NCI-H1436 (cell line): ENCODE measurements around the gene GPR155.
"Not testable (repeated sequence)": the region's sequence is repeated elsewhere in the genome, so short reads cannot be mapped to it uniquely, and the experiment has no call there.

Experiments used
- DNase-seq: peaks from one replicate; lab custom pipeline; 2025; lab: John Stamatoyannopoulos, UW

The GPR155 gene

DNA sequence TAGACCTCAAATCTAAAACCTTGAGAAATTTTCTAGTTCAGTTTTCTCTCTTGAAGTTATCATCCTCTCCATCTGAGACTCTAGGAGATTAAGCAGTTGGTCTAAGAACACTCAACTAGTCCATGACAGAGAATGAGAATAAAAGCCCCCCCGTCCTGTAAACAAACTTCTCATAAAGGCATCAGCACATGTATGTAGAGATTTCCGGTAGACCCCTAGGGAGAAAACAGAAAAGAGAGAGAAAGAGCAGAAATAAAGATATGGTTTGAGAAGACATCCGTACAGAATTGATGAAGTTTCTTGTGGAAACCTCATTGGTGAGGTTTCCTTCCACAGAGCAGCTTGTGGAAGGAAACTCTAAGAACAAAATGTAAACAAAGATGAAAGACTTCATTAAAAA, 3.2 kb upstream of the GPR155 start:
- DNase-seq, result no peak

DNA sequence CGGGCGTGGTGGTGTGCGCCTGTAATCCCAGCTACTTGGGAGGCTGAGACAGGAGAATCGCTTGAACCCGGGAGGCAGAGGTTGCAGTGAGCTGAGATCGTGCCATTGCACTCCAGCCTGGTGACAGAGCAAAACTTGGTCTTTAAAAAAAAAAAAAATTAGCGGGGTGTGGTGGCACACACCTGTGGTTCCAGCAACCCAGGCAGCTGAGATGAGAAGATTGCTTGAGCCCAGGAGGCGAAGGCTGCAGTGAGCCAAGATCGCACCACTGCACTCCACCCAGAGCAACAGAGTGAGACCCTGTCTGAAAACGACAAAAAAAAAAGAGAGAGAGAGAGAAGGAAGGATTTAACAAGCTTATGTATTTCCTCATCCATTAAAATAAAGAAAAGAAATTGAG, 2.7 kb upstream of the GPR155 start:
- not testable (repeated sequence) for DNase-seq

DNA sequence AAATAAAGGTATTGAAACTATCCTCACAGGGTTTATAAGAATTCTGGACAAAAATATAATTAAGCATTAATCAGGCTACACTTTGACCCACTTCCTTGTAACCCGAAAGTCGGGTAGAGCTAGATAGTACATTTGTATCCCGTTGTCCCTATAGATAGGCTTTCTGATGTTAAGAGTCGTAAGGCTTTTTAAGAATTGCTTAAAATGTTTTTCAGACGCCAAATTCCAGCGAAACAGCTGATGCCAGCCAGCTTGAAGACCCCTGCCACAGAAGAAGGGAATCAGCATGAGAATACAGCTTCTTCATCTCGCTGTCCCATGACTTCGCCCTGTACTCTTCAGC, 962 bp upstream of the GPR155 start:
- no peak for DNase-seq

DNA sequence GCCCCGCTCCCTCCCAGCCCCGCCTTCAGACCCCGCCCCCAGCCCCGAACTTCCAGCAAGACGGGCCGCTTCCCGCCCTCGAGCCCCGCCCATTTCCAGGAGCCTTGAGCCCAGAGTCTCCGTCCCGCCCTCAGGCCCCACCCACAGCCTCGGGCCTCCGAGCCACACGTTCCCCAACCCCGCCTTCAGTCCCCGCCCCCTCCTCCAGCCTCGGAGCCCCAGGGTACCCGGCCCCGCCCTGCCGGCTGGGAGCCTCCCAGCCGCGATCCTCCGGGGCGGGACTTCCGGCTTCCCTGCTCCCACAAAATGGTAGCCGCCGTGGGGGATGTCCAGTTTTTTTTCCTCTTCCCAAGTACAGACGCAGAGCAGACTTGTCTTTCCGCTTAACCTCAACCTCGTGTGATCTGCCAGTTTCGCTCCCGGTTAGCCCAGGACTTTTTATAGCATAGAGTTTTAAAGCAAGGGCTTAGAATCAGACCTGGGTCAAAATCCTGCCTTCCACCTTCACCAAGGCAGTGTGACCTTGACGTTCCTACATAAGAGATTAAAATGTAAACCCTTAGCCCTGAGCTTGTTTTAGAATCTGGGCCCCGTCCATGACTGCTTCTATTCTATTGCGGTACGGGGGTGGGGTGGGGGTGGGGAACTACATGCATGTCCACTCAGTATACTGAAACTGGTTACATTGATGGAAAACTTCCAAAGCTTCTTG, 435 bp upstream of the GPR155 start:
- peak; percentile 99 for DNase-seq

DNA sequence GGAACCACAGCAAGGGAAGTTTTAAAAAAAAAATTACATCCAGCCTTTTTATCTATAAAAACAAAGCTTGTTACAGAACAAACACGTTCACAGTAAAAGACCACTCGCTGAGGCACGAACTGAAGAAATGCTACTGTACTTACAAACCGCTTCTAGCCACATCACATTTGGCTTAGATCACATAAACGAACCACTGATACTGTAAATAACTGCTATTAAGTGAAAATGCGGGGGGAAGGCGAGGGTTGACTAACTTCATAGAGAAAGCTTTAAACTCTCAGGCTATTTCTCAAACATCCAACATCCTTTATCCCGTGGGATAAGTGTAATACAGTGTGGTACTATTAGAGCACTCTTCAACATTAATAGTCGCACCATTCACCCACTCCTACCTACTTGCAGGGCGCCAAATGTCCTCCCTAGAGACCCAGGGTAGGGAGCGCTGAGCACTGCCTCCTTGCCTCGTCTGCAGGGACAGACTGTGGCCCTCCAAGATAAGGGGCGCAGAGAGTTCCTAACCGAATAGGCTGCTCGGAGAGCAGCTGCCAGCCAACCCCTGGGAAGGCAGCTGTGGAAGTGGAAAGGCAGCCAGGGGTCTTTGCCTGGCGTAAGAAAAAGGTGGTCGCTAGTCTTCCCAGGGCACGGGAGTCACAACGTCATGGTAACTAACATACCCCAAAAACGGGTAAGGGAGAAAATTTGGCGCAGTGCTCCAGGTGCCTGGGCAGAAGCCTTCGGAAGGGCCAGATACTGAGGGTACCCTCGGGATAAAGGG, 854 bp downstream of the GPR155 start:
- DNase-seq, result peak; percentile 71

DNA sequence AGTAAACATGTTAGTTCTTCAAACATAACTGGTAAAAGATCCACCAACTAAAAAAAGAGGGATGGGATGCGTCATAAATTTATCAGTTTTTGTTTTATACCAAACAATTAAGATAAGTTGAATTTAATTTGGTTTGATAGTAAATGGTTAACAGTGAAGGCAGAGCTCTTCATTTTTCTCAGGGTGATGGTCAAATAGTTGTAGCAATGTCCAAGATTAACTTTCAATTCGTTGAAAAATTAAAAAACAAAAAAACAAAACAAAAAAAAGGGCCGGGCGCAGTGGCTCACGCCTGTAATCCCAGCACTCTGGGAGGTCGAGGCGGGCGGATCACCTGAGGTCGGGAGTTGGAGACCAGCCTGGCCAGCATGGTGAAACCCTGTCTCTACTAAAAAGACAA, 1.8 kb downstream of the GPR155 start:
- DNase-seq, result not testable (repeated sequence)

DNA sequence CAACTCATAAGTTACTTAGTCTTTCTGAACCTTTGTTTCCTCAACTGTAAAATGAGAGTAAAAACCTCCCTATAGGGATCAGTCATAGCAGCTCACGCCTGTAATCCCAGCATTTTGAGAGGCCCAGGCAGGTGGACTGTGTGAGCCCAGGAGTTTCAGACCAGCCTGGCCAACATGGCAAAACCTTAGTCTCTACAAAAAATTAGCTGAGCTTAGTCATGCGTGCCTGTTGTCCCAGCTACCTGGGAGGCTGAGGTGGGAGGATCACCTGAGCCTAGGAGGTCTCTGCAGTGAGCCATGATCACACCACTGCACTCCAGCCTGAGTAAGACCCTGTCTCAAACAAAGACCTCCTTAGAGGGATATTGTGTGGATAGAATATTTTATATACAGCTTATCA, 2.3 kb downstream of the GPR155 start:
- no peak for DNase-seq

DNA sequence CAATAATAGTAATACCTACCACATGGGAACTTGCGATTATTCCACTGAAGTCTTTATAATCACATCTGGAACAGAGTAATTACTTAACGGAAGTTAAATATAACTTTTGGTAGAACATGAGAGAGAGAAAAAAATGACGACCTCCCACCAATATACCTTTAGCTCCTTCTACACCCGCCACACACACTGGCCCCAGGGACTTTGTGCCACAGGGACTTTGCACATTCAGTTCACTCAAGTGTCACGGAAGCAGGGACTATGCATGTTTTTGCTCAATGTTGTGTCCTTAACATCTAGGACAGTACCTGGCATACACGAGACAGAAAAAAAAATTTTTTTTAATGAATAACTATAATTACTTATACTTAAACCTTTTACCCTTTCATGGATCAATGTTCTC, 4.0 kb downstream of the GPR155 start:
- DNase-seq, result no peak

DNA sequence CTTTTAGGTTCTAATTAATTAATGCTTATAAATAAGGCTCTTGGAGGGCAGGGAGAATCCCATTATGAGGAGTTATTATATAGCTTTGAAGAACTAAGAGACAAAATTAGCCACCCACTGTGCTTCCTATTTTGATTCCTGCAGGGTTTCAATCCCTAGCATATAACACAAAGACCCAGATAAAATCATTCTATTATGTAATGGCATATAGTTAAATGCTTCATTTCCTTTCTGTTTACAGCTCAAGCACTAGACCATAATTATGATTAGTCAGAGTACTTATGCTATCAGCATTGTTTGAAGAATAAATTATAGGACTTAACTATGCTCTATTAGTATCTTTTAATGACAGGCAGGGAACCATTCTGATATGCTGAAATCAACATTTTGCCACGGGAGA, 9.1 kb downstream of the GPR155 start:
- DNase-seq, result peak; percentile 78

DNA sequence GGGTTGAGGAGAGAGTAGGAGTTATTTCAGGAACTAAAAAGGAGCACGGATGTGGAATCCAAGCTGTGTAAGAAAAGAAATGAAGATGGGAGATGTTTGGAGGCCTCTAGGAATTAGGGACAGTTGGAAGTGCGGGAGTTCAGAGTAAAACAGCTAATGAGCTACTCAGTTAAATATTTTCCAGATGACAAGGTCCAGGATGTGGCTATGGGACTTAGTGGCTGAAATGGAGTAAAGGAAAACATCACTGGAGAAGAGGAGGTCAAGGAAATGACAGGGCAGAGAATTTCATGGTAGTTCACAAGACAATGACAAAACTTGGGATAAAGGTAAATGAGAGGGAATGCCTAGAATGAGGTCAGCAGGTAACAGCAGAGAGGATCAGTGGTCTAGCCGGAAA, 13.0 kb downstream of the GPR155 start:
- DNase-seq, result no peak

DNA sequence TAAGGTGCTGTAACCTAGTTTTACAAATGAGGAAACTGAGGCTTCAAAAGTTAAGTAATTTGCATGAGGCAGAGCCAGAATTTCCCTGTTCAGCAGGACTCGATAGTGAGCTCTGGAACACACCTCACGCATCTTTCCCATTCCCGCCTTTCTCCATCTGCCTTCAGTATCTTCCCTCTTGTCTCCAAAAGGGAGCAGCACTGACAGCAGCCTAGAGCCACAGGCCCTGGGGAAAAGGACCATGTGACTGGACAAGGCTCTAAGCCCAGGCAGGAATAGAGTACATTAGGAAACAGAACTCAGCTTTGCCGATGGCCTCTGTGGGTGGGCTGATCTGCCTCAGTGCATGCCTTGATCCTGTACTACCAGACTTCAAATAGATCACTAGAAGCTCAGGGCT, 21.5 kb downstream of the GPR155 start:
- no peak for DNase-seq

DNA sequence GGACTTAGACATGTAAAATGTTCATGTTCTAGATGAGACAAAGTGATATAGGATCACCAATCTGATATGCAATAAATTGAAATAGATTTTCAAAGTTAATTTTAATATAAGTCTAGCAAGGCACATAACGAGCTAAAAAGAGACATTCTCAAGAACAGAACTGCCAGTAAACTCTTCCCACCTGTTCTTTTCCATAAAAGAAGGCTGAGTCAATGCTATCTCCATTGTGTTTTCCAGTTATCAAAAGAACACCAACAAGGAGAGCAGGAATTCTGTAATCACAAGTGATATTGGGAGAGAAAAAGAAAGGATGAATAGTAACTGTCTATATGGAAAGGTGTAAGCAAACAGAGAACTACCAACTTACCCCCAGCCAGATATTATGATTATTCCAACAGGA, 25.6 kb downstream of the GPR155 start:
- no peak for DNase-seq

DNA sequence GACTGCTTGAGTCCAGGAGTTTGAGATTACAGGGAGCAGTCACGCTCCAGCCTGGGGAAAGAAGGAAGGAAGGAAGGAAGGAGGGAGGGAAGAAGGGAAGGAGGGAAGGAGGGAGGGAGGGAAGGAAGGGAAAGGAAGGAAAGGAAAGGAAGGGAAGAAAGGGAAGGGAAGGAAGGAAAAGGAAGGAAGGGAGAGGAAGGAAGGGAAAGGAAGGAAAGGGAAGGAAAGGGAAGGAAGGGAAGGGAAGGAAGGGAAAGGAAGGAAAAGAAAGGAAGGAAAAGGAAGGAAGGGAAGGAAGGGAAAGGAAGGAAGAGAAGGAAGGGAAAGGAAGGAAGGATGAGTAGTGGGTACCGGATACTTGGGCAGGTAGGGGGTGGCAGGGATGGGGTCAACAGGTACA, 32.3 kb downstream of the GPR155 start:
- DNase-seq, result no peak

DNA sequence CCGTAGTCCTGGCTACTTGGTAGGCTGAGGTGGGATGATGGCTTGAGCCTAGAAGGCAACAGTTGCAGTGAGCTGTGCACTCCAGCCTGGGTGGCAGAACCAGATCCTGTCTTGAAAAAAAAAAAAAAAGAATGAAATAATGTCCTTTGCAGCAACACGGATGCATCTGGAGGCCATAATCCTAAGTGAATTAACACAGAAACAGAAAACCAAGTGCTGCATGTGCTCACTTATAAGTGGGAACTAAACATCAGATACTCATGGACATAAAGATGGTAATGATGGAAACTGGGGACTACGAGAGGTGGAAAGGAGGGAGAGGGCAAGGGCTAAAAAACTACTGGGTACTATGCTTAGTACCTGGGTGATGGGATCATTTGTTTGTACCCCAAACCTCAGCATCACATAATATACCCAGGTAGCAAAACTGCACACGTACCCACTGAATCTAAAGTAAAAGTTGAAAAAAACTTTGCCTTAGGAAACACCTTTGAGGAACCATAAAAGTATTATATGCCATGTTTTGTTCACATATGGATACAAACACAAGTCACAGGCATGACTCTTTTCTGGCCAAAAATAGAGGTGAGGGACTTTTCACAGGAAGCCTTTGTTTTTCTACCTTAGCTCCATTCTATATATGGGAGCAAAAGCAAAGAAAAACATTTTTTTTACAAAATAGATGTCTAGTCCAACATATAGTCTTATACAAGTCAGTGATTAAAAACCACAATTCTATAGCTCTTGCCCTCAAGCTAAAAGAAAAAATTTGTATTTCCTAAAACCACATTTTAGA, 36.6 kb downstream of the GPR155 start:
- DNase-seq, result no peak

DNA sequence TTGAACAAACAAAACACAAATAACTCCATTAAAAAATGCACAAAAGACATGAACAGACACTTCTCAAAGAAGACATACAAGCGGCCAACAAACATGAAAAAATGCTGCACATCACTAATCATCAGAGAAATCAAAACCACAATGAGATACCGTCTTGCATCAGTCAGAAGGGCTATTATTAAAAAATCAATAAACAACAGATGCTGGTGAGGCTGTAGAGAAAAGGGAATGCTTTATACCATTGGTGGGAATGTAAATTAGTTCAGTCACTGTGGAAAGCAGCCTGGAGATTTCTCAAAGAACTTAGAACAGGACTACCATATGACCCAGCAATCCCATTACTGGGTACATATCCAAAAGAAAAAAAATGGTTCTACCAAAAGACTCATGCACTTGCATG, 37.8 kb downstream of the GPR155 start:
- no peak for DNase-seq

DNA sequence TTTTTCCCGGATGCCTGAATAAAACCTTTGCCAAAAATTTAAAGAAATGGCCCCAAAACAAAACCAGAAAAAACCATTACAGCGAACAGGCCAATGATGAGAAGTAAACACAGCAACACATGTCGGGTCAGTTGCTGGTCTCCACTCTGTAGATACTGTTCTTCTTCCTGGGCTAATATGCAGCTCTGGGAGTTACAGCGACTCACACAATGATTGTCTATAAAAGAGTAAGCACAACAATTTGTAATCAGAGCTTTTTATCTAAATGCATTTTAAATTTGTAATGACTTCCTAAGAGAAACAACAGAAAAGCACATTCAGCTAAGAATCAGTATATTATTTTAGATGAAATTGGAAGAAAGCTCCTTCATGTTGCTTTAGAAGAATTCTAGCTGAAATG, 40.3 kb downstream of the GPR155 start:
- no peak for DNase-seq

DNA sequence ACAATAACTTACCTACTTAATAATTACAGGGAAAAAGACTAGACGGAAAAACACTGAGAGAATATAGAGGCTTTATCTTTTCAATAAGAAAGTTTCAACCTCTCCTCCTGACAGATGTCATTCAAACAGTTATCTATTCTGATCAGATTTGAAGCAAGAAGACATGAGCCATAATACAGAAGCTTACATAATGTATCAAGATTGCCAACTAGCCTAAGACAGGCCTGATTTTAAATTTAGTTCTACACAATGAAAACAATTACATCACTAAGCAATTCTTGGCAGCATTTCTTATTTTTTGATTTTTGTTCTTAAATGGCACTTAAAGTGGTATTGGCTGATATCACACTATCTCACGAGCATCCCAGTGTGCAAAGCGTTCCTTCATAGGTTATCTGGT, 41.6 kb downstream of the GPR155 start:
- DNase-seq, result no peak

DNA sequence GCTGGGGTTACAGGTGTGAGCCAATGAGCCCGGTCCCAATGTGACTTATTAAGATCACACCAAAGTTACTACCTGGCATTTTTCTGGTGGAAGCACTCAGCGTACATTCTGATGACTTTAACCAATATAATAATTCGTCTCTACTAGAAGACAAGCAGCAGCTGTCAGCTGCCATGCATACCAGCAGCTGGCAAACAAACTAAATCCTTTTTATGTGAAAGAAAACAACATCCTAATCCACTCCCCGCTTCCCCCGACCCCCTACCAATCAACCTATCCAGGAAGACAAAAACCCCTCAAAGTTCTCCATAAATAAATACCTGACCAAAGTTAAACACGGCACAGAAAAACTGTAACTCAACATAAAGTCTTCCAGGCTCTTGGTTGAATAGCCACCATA, 42.1 kb downstream of the GPR155 start:
- no peak for DNase-seq

DNA sequence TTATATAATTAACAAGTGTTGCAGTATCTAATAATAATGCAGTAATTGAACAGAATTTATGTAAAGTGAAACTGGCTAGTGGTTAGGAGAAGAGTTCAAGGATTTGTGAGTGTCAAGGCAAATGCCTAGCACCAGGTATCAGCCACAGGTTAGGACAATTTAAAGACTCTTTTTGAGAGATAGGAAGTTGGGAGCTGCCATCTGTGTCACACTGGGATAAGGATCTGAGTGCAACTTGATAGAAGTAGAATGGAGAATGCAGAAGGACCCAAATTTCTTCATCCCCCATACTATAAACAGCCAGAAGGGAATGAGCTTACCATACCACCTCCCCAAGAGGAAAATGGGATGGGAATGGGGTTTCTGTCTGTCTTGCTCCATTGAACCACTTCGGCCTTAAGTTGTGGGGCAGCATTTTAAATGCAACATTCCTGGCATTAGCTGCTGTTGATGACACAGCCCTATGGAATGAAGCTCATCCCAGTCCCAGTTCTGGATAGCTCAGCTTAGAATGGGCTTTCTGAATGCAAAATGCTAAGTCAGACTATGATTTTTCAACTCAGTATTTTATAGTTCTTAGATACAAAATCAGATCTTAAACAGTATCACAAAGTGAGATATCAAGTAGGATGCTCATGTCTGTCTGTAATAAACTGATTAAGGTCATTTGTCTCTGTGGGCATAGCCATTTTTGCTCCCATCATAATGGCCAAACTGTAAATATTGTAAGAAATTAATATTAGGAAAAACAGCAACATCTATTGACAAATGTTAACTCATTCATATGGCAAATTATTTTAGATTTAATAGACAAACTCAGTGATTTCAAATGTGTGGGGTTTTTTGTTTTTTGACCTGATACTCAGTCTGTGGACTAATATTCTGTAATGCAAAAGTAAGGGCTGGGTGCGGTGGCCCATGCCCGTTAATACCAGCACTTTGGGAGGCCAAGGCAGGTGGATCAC, 44.0 kb downstream of the GPR155 start:
- DNase-seq, result no peak

DNA sequence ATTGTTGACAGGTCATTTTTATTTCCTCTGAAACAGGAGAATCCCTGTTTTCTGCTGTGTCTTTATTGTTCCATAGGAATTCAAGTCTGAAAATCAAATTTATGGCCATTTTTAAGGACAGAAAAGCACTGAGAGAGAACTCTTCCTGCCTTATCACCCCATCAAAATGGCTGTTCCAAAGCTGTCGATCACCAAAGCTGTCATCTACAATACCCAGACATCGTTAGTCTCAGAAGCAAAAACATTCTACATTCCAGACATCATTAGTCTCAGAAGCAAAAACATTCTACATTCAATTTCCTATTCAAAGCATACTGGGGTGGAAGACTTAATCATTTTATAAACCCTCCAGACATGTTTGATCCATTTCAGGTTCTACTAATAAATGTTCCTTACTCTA, 46.9 kb downstream of the GPR155 start:
- no peak for DNase-seq

DNA sequence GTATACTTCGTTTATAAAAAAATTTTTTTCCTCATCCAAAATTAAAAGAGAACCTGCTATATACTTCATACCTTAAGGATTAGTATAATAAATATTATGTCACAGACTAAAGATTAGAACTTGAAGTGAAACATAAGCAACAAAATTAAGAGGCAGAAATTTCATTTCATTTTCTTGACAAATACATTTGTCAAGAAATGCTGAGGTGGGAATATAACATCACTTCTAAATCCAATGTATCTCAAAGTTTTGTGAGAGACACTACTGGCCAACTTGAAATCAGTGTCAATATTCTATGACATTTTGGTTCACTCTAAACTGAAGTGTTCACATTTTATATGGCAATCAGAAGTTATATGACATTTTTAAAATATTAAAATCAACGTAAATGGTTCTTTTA, 47.5 kb downstream of the GPR155 start:
- DNase-seq, result no peak
